Skin of body (tissue), 2 donors: ENCODE measurements around the gene ASCL3. TPM values are rescaled to one million over a fixed set of nuclear protein-coding genes. Genes with fewer than 3 reads are reported as not detected.
"Not testable (repeated sequence)": the region's sequence is repeated elsewhere in the genome, so short reads cannot be mapped to it uniquely, and the experiment has no call there.

Experiments
- DNase-seq: peaks from one replicate; lab custom pipeline; 2025; lab: John Stamatoyannopoulos, UW
- total RNA-seq: library from RNA; depleted of rRNA; stranded (reverse); fragments of >200 nt; gene quantifications from one replicate; pipeline ENCODE4 v1.2.3, GENCODE V29; 2014

ASCL3 gene
- total RNA-seq, 1 donor from 2014 or later, result not detected

DNA sequence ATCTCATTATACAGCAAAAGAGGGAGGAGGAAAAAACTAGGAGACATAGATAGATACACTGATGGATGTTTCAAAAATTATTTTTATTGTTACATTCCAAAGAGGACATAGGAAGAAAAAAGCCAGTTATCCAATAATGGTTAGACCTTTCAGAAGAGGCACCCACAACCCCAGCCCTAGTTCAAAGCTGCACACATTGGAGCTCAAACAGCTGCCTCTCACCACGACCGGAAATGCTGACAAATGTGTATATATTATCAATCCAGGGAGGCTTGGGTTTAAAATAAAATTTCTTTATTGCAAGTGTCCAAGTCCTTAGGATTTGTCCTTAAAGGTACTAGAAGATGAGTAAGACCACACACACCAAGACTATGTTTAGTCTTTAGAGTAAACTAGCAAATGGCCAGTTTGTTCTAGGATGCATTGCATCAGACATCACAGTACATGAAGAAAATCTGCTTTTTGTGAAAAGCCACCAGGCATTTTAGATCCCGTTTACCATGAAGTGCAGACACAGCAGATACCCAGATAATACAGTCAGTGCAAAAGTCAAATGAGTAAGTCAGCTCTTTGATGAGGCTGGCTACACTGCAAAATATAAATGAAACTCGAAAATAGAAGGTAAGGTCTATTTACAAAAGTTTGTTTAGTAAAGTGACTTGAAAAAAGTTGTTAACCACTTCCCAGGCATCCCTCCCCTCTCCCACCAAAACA is 4.6 kb upstream of the ASCL3 start:
- DNase-seq, result no peak

DNA sequence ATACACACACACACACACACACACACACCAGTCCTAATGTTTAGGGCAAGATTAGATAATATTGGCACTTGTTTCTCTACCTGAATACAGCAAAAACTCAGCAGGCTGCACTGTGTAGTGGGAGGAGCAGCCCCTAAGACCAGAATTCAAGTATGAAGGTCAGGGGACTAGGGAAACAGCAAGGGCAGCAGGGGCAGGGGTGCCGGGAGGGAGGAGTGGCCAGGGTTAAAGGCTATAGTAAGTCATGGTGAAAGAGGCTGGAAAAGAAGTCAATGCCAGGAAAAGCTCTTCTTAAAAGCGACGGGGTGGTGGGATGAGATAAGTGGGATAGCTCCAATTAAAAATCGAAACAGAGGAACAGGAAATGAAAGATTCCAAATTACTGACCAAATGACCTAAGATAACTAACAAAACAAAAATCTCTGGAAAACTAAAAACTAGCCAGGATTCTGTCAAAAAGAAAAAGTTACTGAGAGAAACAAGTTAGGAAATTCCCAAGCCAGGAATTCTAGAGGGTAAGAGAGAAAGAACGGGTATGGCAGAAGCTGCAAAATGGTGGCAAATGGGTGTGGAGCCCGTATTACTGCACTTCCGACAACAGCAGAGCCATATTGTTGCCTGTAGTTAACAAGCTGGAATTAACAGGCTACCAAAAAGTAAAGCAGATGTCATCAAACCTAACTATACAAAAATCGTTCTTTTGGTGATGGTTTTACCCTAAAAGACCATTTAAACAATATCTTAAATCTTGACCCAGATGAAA is 1.3 kb downstream of the ASCL3 start:
- DNase-seq, result no peak

DNA sequence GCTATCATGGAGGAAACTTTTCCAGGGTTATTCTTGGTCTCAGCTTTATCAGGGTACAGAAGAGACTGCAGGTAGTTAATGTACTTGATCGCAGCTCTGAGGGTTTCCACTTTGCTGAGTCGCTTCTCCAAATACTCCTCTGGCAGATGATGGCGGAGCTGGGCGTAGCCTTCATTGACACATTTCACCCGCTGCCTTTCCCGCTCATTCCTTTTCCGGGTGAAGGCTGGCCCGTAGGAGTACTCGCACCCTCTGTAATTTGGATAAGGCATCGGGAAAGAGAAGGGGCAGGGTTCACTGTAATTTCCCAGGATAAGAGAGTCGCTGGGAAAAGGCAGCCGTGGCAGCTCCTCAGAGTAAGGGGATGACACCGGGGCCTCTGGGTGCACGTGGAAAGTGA is 5.2 kb downstream of the ASCL3 start:
- no peak for DNase-seq

DNA sequence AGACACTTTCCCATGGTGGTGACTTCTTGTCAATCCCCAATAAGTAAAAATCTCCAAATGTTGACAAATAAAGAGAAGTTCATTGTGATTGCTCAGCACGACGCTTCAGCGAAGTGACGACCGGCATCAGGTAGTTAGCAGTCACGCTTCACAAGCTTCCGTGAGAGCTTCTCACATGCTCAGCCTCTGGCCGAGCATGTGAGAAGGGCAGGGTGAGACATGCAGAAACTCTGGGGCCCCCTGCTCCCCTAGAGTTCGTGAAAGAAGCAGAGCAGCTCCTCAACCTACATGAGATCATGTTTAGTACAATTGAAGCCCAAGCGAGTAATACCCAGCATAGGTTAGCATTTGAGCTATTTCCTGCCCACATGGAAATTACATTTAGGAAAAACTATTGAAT is 5.7 kb downstream of the ASCL3 start:
- DNase-seq, result no peak

DNA sequence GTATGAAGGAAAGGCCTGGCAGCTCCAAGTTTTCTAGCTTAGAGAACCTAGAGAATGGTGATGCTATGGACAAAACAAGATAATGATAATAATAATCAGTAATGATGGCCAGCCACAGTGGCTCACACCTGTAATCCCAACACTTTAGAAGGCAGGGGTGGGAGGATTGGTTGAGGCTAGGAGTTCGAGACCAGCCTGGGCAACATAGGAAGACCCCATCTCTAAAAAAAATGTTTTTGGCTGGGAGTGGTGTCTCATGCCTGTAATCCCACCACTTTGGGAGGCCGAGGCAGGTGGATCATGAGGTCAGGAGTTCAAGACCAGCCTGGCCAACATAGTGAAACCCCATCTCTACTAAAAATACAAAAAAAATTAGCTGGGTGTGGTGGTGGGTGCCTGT is 7.0 kb downstream of the ASCL3 start:
- DNase-seq, result not testable (repeated sequence)

DNA sequence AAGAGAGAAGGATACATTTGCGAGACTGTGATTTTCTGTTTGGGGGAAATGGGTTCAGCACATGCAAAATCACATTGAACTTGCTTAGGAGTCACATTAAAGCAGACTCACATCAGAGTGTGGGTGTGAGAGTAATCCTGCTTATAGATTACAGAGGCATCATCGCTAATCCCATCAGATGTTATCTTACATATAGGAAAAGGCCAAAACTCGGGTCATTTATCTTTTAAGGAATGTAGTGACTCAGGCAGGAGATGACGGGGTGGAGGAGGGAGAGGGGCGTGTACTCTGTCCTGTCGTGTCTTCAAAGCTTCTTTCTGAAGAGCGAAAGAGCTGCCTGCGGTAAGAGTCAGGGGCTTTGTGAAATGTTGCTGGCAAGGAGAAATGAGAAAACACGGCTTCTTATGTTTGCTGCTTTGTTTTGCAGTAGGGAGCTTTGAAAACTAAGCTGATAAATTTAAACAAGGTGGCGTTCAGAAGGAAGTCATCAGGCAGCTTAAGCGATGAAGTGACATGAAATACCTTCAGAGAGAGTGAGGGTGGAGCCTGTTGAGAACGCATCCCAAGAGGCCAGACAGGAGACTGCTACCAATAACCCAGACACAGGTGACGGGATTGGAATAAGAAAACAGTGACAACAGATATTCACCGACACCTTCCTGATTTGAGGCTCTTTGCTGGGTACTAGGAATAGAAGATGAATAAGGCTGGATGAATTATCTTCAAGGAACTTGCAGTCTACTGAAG is 7.9 kb downstream of the ASCL3 start:
- DNase-seq, result no peak

DNA sequence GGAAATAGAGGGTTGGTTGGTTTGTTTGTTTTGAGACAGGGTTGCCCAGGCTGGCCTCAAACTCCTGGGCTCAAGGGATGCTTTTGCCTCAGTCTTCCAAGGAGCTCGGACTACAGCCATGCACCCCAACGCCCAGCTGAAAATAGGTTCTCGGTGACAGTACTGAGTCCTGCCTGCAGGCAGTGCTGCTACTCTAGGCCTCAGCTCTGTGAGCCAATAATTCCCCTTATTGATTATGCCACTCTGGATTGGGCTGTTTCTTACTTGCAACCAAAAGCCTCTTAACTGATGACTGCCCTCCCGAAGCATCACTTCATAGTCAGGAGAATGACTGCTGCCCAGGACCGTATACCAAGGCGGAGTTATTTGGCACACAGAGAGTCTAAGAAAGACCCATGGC is 8.9 kb downstream of the ASCL3 start:
- no peak for DNase-seq

DNA sequence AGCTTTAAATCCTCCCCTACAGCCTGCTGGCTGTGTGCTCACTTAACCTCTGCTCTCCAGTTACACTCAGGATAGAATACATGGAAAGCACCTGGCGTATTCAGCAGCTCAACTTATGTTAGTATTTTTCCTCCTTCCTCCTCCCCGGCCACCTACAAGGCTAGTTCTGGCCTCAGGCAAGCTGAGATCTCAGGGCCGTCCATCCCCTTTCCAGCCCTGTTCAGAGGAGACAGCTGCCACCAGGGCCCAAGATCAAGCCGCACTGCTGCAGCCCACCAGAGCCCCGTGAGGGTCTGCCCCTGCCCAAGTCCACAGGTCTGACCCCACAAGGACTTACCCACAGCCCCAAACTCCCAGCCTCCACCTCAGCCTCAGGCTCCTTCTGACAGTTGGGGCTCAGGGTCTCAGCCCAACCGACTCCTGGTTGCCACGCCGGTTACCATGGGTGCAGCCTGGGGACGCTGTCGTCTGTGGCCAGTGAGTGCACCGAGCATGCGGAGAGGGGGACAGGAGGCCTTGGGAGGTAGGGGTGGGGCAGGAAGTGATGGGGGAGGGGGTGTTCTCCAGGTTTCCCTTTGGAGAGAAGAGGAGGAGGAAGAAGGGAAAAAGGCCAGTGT is 10.1 kb downstream of the ASCL3 start, which contains the start of gene C11orf16:
Gene C11orf16 (minus strand): TSS at position 384 of the 617 bp plus-strand sequence. CDS start 639 bp downstream, outside the sequence.
- DNase-seq, result no peak

DNA sequence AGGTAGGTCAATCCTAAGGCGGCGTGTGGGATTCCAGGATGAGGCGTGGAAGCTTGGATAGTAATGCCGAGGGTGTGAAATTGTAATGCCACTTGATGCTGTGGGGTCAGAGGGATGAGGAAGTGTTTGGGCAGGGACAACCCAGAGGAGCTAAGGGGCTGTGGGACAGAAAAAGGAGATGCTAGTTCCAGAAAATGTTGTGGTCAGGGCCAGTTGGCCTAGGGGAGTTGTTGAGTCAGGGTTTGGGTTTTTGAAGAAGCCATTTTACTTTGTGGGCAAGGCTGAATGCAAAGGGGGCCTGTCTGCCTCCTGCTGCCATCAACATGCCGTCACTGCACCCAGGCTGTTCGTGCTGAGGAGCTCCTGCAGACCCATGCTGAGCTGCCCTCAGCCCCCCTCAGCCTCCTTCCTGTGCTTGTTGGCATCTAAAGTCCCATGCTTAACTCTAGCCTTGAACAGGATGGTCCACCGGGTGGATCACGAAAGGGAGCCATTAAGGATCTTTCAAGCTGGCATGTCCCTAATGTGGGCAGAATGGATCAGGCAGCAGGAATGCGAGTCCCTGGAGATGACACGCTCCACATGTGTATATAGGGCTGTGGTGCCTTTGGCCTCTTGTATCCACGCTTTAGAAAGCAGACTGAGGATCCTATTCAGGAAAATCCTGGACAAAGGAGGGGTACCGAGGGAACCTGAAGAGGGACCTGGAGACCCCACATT is 12.2 kb downstream of the ASCL3 start:
- DNase-seq, result no peak

DNA sequence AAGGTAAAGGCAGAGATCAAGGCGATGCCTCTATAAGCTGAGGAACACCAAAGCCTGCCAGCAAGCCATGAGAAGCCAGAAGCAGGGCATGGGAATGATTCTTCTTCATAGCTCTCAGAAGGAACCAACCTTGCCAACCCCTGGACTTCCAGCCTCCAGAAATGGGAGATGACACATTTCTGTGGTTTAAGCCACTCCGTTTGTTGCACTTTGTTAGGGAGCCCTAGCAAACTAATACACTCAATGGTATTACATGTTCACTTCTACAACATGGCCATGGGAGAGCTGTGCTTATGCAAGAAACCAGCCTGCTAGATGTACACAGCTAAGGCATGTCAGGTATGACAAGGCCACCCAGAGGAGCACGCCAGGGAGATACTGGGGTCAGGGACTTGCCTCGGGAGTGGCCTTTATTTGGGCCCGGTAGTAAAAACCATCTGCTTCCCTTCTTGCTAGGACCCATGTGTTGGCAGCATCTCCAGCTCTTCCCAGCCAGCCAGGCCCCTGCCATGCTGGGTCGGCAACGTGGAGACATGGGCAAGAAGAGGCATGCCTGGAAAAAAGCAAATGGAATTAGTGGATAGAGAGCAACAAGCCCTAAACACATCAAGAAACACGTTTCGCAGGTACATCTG is 13.7 kb downstream of the ASCL3 start:
- DNase-seq, result no peak

DNA sequence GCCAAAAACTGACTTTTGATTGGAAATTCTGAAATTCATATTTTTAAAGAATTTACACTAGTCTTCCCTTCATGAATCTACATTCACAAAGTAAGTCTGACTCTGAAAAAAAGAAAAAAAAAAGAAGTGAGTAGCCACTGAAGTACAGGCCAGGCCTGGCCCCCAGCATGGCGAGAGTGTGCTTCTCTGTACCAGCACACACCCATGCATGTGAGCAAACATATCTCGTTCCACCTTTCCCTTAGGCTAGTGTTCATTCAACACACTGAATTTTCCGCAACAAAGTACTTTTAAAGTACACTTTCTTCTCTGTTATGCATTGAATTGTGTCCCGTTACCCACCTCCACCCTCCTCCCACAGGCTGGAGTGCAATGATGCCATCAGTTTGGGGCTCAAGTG is 14.6 kb downstream of the ASCL3 start:
- no peak for DNase-seq

DNA sequence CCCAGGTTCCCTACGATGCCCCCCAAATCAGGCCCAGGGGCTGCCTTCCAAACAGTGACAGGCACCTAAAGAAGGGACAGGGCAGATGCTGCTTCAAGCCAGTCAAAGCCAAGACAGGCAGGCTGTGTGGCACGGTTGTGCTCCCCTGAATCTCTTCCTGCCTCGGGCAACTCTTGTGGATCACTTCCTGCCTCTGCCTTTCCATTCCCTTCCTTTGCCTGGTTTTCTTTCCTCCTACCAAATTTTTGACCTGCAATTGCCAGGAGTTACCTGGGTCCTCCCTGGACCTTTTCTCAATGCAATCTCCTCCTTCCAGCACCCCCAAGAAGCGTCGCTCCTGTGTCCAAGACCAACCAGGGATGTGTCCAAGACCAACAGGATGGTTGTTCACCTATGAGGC is 15.6 kb downstream of the ASCL3 start:
- DNase-seq, result no peak

DNA sequence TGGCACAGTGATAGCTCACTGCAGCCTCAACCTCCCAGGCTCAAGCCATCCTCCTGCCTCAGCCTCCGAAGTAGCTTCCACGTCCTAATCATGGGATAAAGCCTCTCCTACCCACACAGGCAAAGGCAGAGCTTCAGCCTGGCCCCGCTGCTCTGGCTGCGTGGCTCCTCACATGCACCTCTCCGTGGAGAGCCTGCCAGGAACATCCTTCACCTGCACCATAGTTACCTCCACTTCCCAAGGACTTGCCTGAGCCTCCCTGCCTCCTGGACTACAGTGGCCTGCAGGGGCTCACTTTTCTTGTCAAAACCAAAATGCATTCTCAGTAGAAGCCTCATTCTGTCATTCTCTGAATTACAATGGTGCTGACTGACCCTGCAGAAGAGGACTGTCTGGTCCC is 16.6 kb downstream of the ASCL3 start:
- no peak for DNase-seq

DNA sequence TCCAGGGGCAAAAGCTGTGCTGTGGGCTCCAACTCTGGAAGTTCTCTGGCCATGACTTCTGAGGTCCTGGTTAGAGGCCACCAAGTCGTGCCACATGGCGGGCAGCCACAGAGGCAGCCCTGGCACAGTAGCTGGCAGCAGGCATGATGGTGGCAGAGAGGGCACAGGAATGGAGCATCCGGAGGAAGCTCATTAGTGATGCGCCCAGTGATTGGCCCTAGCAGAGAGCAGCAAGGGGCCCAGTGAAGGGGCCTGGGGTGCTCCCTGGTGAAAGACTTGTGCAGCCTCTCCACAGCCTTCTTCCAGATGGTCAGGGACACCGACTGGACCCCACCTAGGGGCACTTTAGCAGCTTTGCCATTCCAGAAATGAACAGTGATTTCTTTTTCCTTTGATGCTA is 17.1 kb downstream of the ASCL3 start:
- DNase-seq, result no peak

DNA sequence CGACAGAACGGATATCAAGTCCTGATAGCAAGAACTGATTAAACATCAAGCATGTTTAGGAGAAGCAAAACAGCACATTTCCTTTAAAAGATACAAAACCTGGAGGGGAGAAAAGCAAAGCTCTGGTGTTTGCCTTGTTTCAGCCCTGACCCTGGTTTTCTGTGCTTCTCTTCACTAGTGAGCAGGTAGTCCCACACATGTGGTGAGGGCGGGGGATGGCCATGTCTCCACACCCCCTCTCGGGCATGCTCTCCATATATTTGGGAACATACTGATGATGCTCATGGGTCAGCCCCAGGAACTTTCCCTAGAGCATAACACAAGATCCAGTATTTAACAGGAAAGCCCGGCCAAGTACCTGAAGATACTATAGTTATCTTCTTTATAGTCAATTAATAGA is 20.1 kb downstream of the ASCL3 start:
- DNase-seq, result no peak

DNA sequence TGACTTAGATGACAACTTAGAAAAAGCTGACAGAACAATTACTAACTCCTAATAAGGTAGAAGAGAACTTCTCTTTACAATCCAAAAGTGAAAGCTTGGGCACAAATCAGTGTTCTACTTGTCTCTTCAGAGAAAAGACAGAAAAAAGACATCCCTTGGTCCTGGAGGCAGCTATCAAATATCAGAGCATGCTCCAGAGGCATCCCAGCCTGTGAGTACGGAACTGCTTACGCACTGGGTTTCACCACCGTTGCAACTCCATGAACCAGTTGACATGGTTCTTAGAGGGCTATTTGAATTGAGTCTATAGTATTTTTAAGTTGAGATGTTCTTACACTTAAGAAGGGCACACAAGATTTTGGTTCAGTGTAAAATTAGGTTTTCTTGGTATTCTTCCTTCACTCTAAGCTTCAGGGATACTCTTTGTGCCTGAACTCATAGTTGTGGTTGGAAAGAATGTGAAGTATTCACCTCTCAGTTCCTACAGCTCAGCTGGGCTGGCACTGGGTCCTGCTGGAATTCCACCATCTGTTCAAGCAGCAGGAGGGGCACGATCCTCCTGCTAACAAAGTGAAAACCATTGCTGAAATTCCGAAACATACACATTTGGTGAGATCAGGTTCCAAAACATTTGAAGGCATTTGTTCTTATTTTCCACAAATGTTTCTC is 25.5 kb downstream of the ASCL3 start:
- DNase-seq, result peak; percentile 59

DNA sequence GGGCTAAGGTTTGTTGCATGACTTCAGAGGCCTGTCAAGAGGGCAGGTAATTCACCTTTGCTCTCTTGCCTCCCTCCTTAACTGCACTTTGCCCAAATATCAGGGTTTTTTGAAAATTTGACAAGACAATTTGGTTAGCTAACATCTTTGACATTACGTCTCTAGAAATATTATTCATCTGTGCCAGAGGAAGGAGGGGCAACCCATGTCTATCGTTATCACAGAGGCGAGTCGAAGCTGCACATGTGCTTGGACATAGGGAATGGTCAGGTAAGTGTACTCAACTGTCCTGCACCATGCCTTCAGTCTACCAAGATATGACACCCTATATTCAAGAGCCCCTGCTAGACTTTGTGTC is 28.2 kb downstream of the ASCL3 start:
- no peak for DNase-seq

DNA sequence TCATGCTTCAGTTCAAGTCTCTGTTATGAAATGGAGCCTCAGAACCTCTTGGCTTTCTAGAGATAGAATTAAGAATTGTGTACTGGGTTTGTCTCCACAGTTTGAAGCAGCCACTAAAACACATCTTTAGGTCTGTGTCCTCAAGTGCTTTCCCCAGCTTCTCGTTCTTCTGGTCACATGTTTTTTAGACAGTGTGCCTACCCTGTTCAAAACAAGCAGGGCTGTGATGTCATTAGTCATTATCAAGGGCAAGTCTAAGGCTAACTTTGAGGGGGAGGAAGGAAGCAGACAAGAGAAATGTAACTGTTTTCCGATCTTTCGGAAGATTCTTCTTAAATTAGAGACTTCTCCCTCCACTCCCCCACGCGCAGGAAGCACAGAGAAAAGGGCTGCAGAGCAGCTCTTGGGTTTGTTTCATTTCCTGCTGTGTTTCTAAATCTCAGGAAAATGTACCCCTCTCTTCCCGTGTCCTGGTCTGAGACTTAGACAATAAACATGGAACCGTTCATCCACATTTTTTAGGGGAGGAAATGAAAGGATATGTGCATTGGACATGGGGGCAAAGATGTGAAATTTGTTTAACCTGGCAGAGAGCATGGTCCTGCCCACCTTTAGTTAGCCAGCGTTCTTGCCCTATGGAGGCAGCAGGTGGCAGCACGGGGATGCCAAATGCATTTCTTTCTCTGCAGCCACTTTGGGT is 28.7 kb downstream of the ASCL3 start:
- no peak for DNase-seq

DNA sequence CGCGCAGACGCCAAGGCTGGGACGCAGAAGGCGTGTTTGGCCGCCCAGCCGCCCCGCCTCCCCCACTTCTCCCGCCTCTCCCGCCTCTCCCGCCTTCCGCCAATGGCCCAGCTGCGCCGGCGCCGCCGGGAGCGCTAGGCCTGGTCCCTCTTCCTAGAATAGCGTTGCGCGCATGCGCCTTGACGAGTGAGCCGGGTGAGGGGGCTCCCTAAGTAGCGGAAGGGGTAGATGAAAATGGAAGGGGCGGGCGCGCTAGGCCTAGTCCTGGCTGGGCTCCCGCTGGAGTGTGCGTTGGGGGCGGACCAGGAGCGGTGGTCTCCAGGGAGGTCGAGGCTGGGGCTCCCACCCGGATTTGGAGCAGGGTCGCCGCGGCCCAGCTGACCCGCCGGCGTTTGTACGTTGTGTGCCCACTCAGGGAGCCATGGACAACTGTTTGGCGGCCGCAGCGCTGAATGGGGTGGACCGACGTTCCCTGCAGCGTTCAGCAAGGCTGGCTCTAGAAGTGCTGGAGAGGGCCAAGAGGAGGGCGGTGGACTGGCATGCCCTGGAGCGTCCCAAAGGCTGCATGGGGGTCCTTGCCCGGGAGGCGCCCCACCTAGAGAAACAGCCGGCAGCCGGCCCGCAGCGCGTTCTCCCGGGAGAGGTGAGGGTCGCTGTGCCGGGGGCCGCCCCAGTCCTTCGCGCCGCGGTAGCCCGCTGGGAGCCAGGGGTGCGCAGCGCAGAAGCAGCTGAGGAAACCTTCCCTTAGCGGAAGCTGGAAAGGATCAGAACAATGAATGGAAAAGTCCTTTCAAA is 31.6 kb downstream of the ASCL3 start, which contains the start of gene AKIP1:
Gene AKIP1 (plus strand): TSS at position 161 of the 795 bp plus-strand sequence. CDS start 261 bp downstream, at position 422.
- DNase-seq, result peak; percentile 96
